Fibroblast of mammary gland (primary cell): ENCODE measurements around the gene ITPKB.

ENCODE experiments used
- DNase-seq: peaks from one replicate; pipeline ENCODE4 v3.0.0-alpha.2; 2010; ENCODE audit warnings: low read depth
- H3K4me3 ChIP-seq: 2 replicates; pipeline ENCODE4 v1.5.1; 2011; ENCODE audit warnings: low read depth, mild to moderate bottlenecking, low read length, moderate library complexity; ENCODE audit not compliant: control insufficient read depth
- TF ChIP-seq, protein P1 (sequence below): conservative IDR thresholded peaks from 2 replicates; pipeline ENCODE4 v1.5.1; 2011; ENCODE audit warnings: low read depth, low read length, inconsistent platforms; ENCODE audit not compliant: control insufficient read depth, insufficient read depth

ITPKB gene

DNA sequence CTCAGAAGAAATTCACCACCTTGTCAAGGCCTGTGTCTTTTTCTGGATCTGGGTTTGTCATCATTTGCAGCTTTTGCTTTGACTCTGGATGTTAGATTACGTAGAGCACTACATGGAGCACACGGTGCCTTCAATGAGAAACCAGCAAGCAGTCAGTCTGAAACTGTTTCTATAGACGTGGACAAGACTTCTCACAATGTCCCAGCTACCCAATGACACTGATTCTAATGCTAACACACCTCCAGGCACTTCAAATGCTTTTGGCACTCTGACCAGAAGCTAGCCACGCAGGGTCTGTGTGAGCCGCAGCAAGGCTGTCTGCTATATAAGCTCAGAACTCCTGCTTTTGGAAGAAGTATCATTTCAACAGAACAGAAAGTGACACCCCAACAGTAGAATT lies 38.2 kb downstream of the ITPKB start:
- H3K4me3 ChIP-seq, result no peak overlapping the region
- TF ChIP-seq, protein P1, sequence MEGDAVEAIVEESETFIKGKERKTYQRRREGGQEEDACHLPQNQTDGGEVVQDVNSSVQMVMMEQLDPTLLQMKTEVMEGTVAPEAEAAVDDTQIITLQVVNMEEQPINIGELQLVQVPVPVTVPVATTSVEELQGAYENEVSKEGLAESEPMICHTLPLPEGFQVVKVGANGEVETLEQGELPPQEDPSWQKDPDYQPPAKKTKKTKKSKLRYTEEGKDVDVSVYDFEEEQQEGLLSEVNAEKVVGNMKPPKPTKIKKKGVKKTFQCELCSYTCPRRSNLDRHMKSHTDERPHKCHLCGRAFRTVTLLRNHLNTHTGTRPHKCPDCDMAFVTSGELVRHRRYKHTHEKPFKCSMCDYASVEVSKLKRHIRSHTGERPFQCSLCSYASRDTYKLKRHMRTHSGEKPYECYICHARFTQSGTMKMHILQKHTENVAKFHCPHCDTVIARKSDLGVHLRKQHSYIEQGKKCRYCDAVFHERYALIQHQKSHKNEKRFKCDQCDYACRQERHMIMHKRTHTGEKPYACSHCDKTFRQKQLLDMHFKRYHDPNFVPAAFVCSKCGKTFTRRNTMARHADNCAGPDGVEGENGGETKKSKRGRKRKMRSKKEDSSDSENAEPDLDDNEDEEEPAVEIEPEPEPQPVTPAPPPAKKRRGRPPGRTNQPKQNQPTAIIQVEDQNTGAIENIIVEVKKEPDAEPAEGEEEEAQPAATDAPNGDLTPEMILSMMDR, result no peak
- no peak for DNase-seq

DNA sequence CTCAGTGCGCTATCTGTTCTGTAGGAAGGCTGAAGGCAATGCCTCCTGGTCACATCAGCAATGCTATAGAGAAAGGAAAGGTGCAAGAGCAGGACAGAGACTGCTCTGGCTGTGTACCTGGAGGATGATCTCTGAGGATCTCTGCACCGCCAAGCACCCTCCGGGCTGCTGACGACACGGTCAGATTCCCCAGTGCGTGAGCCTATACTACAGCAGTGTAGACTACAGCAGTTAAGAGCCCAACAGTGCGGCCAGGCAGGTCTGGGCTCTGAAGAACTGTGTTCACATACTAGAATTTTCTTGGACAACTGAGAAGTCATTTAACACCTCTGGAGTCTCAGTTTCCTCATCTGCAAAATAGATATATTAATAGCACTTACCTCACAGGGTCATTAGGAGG lies 39.9 kb downstream of the ITPKB start:
- no peak overlapping the region for H3K4me3 ChIP-seq
- TF ChIP-seq, protein P1, result no peak
- DNase-seq, result no peak

DNA sequence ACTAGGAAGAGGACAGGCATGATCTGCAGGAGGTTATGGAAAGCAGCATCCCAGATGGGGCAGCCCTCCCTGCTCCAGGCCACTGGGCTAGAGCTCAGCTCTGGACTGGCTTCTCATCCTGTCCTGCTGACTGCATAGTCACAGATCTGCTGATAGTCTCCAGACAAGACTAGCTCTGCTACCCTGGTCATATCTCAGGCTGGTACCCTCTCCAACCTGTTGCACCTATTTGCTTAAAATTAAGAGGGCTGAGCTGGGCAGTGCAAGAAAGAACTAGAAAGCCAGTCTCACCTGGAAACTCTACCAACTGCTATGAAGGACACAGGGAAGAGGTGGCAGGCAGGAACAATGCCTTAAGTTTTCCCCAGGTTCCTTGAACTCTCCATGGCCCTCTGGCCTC lies 40.4 kb downstream of the ITPKB start:
- no peak for DNase-seq
- TF ChIP-seq, protein P1, result no peak
- H3K4me3 ChIP-seq, result no peak overlapping the region

DNA sequence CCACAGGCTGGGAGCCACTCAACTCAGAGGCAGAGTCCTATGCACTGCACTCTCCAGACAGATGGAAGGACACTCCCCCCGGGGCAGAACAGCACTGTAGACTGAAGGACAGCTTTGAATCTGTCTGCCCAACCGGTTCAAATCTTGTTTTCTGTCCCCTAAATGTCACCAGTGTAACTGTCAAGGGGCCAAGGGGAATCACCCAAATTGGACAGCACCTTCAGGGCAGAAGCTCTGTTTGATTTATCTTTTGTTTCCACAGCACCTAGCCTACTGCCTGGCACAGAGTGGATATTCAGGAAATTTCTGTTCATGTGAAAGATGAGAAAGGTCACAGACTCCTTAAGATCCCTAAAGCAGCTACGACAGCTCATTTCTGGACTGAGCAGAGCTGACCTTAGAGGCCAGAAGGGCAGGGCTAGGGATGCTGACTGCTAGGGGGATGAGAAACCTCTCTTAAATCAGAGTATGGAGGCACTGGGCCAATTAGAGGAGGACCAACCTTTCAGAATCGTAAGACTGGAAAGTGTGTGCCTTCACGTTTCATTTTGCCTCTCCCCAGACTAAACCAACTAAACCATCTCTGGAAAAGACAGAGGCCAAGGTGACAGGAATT lies 41.0 kb downstream of the ITPKB start:
- no peak for DNase-seq
- no peak overlapping the region for H3K4me3 ChIP-seq
- TF ChIP-seq, protein P1, result no peak

DNA sequence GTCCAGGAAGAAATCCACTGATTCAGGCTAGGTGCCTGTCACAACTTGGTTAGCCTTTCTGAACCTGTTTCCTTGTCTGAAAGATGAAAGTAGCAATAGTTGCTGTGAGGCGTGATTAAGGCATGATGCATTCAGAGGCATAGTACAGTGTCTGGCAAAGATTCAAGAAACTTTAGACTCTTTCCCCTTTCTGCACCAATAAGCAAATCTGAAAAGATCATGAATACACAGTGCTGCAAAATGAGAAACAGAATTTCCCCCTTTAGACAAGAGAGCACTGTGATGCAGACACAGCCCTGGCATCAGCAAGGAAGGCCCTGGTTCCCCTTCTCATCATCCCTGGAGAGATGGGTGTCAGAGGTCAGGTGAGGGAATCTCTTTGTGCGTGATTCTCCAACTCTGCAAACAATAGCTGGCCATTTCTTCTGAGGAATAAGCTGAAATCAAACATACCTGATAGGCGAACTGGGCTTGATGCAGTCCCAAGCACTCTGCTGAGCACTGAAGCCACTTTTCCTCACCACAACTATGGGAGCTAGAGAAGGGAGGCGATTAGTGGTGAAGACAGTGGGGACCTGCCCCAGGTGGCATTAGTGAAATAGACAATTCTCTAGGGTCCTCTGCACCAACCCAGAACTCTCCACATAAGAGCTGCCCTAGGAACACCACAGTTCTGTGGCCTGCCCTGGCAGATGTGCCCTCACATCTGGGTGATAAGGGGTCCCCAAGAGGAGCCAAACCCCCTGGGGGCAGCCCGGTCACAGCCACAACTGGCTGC lies 41.7 kb downstream of the ITPKB start:
- no peak overlapping the region for H3K4me3 ChIP-seq
- DNase-seq, result peak; percentile 88
- TF ChIP-seq, protein P1, result no peak

DNA sequence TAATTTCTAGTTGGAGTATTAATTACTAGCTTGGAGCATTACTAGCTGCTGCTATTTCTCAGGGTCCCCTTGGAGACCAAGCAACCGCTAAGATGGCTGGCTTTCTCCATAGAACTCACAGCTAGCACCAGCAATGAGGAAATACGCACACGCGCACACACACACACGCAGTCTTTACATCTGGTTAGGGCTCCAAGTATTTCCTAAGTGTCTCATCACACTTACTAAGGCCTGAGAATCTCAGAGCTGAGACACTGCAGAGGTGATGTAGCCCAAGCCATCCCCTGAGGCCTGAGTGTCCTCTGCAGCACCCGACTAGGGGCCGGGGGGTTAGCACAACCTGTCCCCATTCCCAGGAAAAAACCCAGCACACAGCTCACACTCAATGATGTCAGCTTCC lies 42.5 kb downstream of the ITPKB start:
- TF ChIP-seq, protein P1, result no peak
- H3K4me3 ChIP-seq, result no peak overlapping the region
- DNase-seq, result peak; percentile 45
